K562 (cell line): ENCODE results near the gene OR5D13. TPM values are rescaled to one million over a fixed set of nuclear protein-coding genes. Genes with fewer than 3 reads are reported as not detected.

Experiments
- ATF6 ChIP-seq: sonication (generic); formaldehyde crosslinking; IDR thresholded peaks from 2 replicates; pipeline ENCODE4 v1.4.0; 2020; ENCODE audit warnings: mild to moderate bottlenecking, missing genetic modification reagents
- HEY1 ChIP-seq: fragments of 250-450 bp; sonication (Bioruptor Pico); IDR thresholded peaks from 2 replicates; pipeline ENCODE4 v1.5.0; 2020; ENCODE audit warnings: mild to moderate bottlenecking, moderate library complexity, borderline replicate concordance
- PCBP2 ChIP-seq: fragments of 200-400 bp; formaldehyde crosslinking; IDR thresholded peaks from 2 replicates; pipeline ENCODE4 v1.6.1; 2018; ENCODE audit warnings: low read length, low read depth, mild to moderate bottlenecking, moderate library complexity; ENCODE audit not compliant: poor library complexity, severe bottlenecking
- PHB ChIP-seq: fragments of 250-450 bp; sonication (Bioruptor Pico); IDR thresholded peaks from 2 replicates; pipeline ENCODE4 v1.5.0; 2021
- TEAD4 ChIP-seq, 2 experiments: sonication (generic) in 1 of 2; formaldehyde crosslinking in 1 of 2; IDR thresholded peaks; 2 replicates each; pipeline versions ENCODE4 v1.6.1 to v1.8.0; 2012 to 2022; ENCODE audit warnings: borderline replicate concordance in 1 of 2, inconsistent platforms in 1 of 2, low read length in 1 of 2, mild to moderate bottlenecking in 1 of 2, missing genetic modification reagents in 1 of 2
- ZNF609 ChIP-seq: sonication (generic); formaldehyde crosslinking; IDR thresholded peaks from 2 replicates; pipeline ENCODE4 v1.8.1; 2023; ENCODE audit warnings: missing genetic modification reagents, mild to moderate bottlenecking, borderline replicate concordance
- ZNF766 ChIP-seq: fragments of 200-800 bp; sonication (Bioruptor generic); conservative IDR thresholded peaks from 2 replicates; pipeline ENCODE4 v1.6.1; 2016; ENCODE audit warnings: missing genetic modification characterization, missing compliant biosample characterization
- polyA plus RNA-seq, 8 experiments: library from polyadenylated mRNA; depleted of rRNA in 4 of 8; stranded (reverse) in 5 of 8; unstranded in 3 of 8; fragments of >200 nt; fragmentation: Nextera tagmentation in 2 of 8; fragmentation: Illumina TruSeq in 1 of 8; extraction: Ambion mirVana in 2 of 8; extraction: Trizol in 1 of 8; gene quantifications; 2 replicates each; pipeline versions ENCODE4 v1.2.1 to v1.2.3, GENCODE V29; 2011 to 2014; ENCODE audit warnings: inconsistent platforms in 1 of 8, missing spikeins in 1 of 8
- total RNA-seq, 7 experiments: library from RNA; depleted of rRNA in 6 of 7; stranded (reverse); fragments of >200 nt in 6 of 7; fragmentation: Illumina TruSeq in 2 of 7; extraction: Trizol in 2 of 7; gene quantifications; 2 replicates each; pipeline versions ENCODE4 v1.2.1 to v1.2.3, GENCODE V29; 2011 to 2021; ENCODE audit warnings: low replicate concordance in 1 of 7
- TF ChIP-seq, protein P1 (sequence below): fragments of 250-450 bp; sonication (Bioruptor Pico); IDR thresholded peaks from 2 replicates; pipeline ENCODE4 v1.8.0; 2021; ENCODE audit warnings: moderate library complexity, mild to moderate bottlenecking, inconsistent platforms

Gene OR5D13
- total and polyA plus RNA-seq, 9 of the 15 experiments (the other 6 are each of a cell fraction or from before 2014, with no cell fraction given): not detected

DNA sequence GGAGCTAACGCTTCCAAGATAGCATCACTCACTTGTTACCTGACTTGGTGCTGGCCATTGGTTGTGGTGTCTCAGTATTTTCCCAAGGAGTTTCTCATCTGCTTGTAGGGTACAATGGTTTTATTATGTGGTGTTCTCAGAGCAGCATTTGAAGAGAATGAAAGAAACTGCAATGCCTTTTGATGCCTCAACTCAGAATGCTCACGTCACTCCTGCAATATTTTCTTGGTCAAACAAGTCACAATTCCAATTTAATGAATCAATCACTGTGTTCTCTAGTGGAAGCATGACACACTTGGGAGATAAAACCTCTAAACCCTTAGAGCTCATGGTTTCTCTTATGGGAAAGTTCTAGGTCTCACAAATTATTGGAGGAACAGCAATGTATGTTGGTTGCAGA lies 20.1 kb downstream of the OR5D13 start (continued):
- TF ChIP-seq ZNF609 (CRISPR knock-in tag) (no peak), PHB (CRISPR knock-in tag) (no peak), PCBP2 (no peak), ATF6 (CRISPR knock-in tag) (no peak), ZNF766 (no peak), HEY1 (CRISPR knock-in tag) (no peak), TEAD4 (IDR thresholded peaks at IDR 0.05; ENCODE audit: low read length) (no peak), TEAD4 (CRISPR knock-in tag; IDR thresholded peaks at IDR 0.05; ENCODE audit: borderline replicate concordance) (no peak)
- TF ChIP-seq, protein P1, sequence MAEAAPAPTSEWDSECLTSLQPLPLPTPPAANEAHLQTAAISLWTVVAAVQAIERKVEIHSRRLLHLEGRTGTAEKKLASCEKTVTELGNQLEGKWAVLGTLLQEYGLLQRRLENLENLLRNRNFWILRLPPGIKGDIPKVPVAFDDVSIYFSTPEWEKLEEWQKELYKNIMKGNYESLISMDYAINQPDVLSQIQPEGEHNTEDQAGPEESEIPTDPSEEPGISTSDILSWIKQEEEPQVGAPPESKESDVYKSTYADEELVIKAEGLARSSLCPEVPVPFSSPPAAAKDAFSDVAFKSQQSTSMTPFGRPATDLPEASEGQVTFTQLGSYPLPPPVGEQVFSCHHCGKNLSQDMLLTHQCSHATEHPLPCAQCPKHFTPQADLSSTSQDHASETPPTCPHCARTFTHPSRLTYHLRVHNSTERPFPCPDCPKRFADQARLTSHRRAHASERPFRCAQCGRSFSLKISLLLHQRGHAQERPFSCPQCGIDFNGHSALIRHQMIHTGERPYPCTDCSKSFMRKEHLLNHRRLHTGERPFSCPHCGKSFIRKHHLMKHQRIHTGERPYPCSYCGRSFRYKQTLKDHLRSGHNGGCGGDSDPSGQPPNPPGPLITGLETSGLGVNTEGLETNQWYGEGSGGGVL (CRISPR knock-in tag): no peak
